K562 (cell line): ENCODE data around the gene SNRPB. TPM values are rescaled to one million over a fixed set of nuclear protein-coding genes. Genes with fewer than 3 reads are reported as not detected.

Experiments
- ATAC-seq: fragments of 200-7000 bp; cut with Tn5 transposase; 3 replicates; pipeline ENCODE4 v1.9.1; 2020; ENCODE audit warnings: moderate library complexity
- BruUV-seq: library from RNA; stranded (reverse); fragments of 400-500 nt; replicated peaks from 2 replicates; lab custom pipeline; 2021; lab: Mats Ljungman, UMichigan
- CTCF ChIA-PET: fragments of 300-600 bp; formaldehyde crosslinking; extraction: SDS; loops from one replicate; lab custom pipeline; 2021; ENCODE audit warnings: low intra/inter-chr PET ratio; lab: Yijun Ruan, JAX
- POLR2A ChIA-PET: fragments of 300-600, 350-650 bp; sonication (Branson Sonifier 250); formaldehyde crosslinking; extraction: SDS; loops from one replicate; lab custom pipeline; 2021; ENCODE audit warnings: antibody characterized with exemption, inconsistent platforms; lab: Yijun Ruan, JAX
- DNase-seq, 4 experiments: peaks; one replicate each; pipeline versions ENCODE4 v3.0.0 to v3.0.0-alpha.2; 2011 to 2018; ENCODE audit warnings: low spot score in 3 of 4, mixed read lengths in 3 of 4; ENCODE audit errors: extremely low read depth in 1 of 4
- FAIRE-seq: peaks from 2 replicates; lab custom pipeline; 2011; peaks lifted over from hg19 to GRCh38; lab: Jason Lieb, UNC
- H2AFZ ChIP-seq: 2 replicates; pipeline ENCODE4 v1.6.0; 2011; ENCODE audit warnings: low read depth, low read length, control low read depth, inconsistent platforms
- H3K27ac ChIP-seq: fragments of 200-600 bp; 3 replicates; pipeline ENCODE4 v1.8.0; 2011; ENCODE audit warnings: low read depth, mild to moderate bottlenecking, control low read depth, inconsistent platforms, low read length, moderate library complexity, mixed read lengths; ENCODE audit errors: extremely low read depth
- H3K27me3 ChIP-seq, 2 experiments: fragments of 300-600 bp in 1 of 2; 2 replicates in 1 of 2; 3 replicates in 1 of 2; pipeline versions ENCODE4 v1.6.0 to v1.8.0; 2011; ENCODE audit warnings: inconsistent platforms in 2 of 2, low read length in 2 of 2, mild to moderate bottlenecking in 1 of 2, mixed read lengths in 1 of 2, moderate library complexity in 1 of 2; ENCODE audit not compliant: control insufficient read depth in 2 of 2, insufficient read depth in 2 of 2
- H3K36me3 ChIP-seq: fragments of 300-600 bp; 3 replicates; pipeline ENCODE4 v1.8.0; 2011; ENCODE audit warnings: mild to moderate bottlenecking, low read length, inconsistent platforms; ENCODE audit not compliant: control insufficient read depth, insufficient read depth
- H3K4me1 ChIP-seq, 2 experiments: fragments of 200-600 bp in 1 of 2; replicated peaks in 1 of 2; 2 replicates in 1 of 2; 3 replicates in 1 of 2; pipeline versions ENCODE4 v1.5.1 to v1.8.0; 2011; ENCODE audit warnings: inconsistent platforms in 2 of 2, low read length in 2 of 2, mild to moderate bottlenecking in 1 of 2, mixed read lengths in 1 of 2, moderate library complexity in 1 of 2; ENCODE audit not compliant: control insufficient read depth in 2 of 2, insufficient read depth in 2 of 2
- H3K4me2 ChIP-seq: 2 replicates; pipeline ENCODE4 v1.6.1; 2011; ENCODE audit warnings: low read length, control low read depth, inconsistent platforms, mixed read lengths; ENCODE audit not compliant: insufficient read depth
- H3K4me3 ChIP-seq: fragments of 200-600 bp; sonication (generic), shearing (Covaris generic); 2 replicates; pipeline ENCODE4 v1.5.1; 2016; ENCODE audit warnings: control low read depth, inconsistent platforms
- H3K79me2 ChIP-seq: fragments of 200-600 bp; 3 replicates; pipeline ENCODE4 v1.8.0; 2011; ENCODE audit warnings: low read length, inconsistent platforms; ENCODE audit not compliant: control insufficient read depth, insufficient read depth
- H3K9ac ChIP-seq, 2 experiments: 2 replicates each; pipeline versions ENCODE4 v1.6.0 to v1.6.1; 2011; ENCODE audit warnings: low read depth in 2 of 2, low read length in 2 of 2, control low read depth in 1 of 2, inconsistent platforms in 1 of 2, mild to moderate bottlenecking in 1 of 2, mixed read lengths in 1 of 2; ENCODE audit not compliant: insufficient read depth in 1 of 2
- H3K9me1 ChIP-seq: one replicate; pipeline ENCODE4 v1.6.0; 2011; ENCODE audit warnings: inconsistent platforms, mild to moderate bottlenecking, low read length, moderate library complexity; ENCODE audit not compliant: control insufficient read depth, insufficient read depth
- H3K9me3 ChIP-seq: replicated peaks from 2 replicates; pipeline ENCODE4 v1.5.1; 2011; ENCODE audit warnings: low read depth, low read length, inconsistent platforms; ENCODE audit not compliant: control insufficient read depth, insufficient read depth
- H4K20me1 ChIP-seq: replicated peaks from 2 replicates; pipeline ENCODE4 v1.6.1; 2011; ENCODE audit warnings: low read length, inconsistent platforms, mixed read lengths; ENCODE audit not compliant: control insufficient read depth, insufficient read depth
- GATAD2A ChIP-seq: fragments of 450-650 bp; IDR thresholded peaks from 2 replicates; pipeline ENCODE4 v1.6.1; 2017
- NBN ChIP-seq: fragments of 450-650 bp; IDR thresholded peaks from 2 replicates; pipeline ENCODE4 v1.6.1; 2016; ENCODE audit warnings: low read depth, mild to moderate bottlenecking
- NRF1 ChIP-seq, 2 experiments: fragments of 450-650 bp; IDR thresholded peaks in 1 of 2; conservative IDR thresholded peaks in 1 of 2; 2 replicates each; pipeline ENCODE4 v1.6.1; 2014; ENCODE audit warnings: mild to moderate bottlenecking in 2 of 2
- PHF21A ChIP-seq: fragments of 450-650 bp; IDR thresholded peaks from 2 replicates; pipeline ENCODE4 v1.6.1; 2017; ENCODE audit warnings: low read depth, borderline replicate concordance
- SMAD2 ChIP-seq: fragments of 150-350 bp; IDR thresholded peaks from 2 replicates; pipeline ENCODE4 v1.6.1; 2014; ENCODE audit warnings: low read depth, mild to moderate bottlenecking, low read length
- SNIP1 ChIP-seq: fragments of 450-650 bp; IDR thresholded peaks from 2 replicates; pipeline ENCODE4 v1.7.1; 2017; ENCODE audit warnings: low read depth, mild to moderate bottlenecking
- WGBS: fragments of 100-300 bp; shearing (Covaris generic); methylation state at CpG from one replicate; pipeline ENCODE4 v1.1.6; 2016; ENCODE audit warnings: low coverage, mixed read lengths; ENCODE audit not compliant: insufficient coverage; ENCODE audit errors: missing lambda C conversion rate; 5-methylcytosine and 5-hydroxymethylcytosine counted together
- in situ Hi-C: fragments of 300-500 bp; cut with MboI; formaldehyde crosslinking; loops from 4 replicates; pipeline ENCODE4 v1.15.0; 2018; ENCODE audit warnings: inconsistent platforms, mixed read lengths
- intact Hi-C: fragments of 100-400 bp; cut with micrococcal nuclease; formaldehyde crosslinking; loops from 2 replicates; pipeline ENCODE4 v1.14.2; 2022
- polyA plus RNA-seq, 8 experiments: library from polyadenylated mRNA; depleted of rRNA in 4 of 8; stranded (reverse) in 5 of 8; unstranded in 3 of 8; fragments of >200 nt; fragmentation: Nextera tagmentation in 2 of 8; fragmentation: Illumina TruSeq in 1 of 8; extraction: Ambion mirVana in 2 of 8; extraction: Trizol in 1 of 8; gene quantifications; 2 replicates each; pipeline versions ENCODE4 v1.2.1 to v1.2.3, GENCODE V29; 2011 to 2014; ENCODE audit warnings: inconsistent platforms in 1 of 8, missing spikeins in 1 of 8
- total RNA-seq, 7 experiments: library from RNA; depleted of rRNA in 6 of 7; stranded (reverse); fragments of >200 nt in 6 of 7; fragmentation: Illumina TruSeq in 2 of 7; extraction: Trizol in 2 of 7; gene quantifications; 2 replicates each; pipeline versions ENCODE4 v1.2.1 to v1.2.3, GENCODE V29; 2011 to 2021; ENCODE audit warnings: low replicate concordance in 1 of 7
- TF ChIP-seq, protein P1 (sequence below): fragments of 450-650 bp; IDR thresholded peaks from 2 replicates; pipeline ENCODE4 v1.6.1; 2016; ENCODE audit warnings: antibody characterized with exemption
- TF ChIP-seq, protein P2 (sequence below): fragments of 450-650 bp; IDR thresholded peaks from 2 replicates; pipeline ENCODE4 v1.6.1; 2018; ENCODE audit not compliant: partially characterized antibody
- TF ChIP-seq, protein P3 (sequence below), 2 experiments: fragments of 250-450 bp in 1 of 2; fragments of 450-650 bp in 1 of 2; sonication (Bioruptor Pico) in 1 of 2; IDR thresholded peaks; 2 replicates each; pipeline versions ENCODE4 v1.6.1 to v1.8.0; 2016 to 2021; ENCODE audit warnings: mild to moderate bottlenecking in 2 of 2, moderate library complexity in 2 of 2, missing compliant biosample characterization in 1 of 2, missing genetic modification characterization in 1 of 2
- TF ChIP-seq, protein P4 (sequence below): sonication (generic); formaldehyde crosslinking; IDR thresholded peaks from 2 replicates; pipeline ENCODE4 v1.8.0; 2022; ENCODE audit warnings: missing genetic modification reagents, mild to moderate bottlenecking, borderline replicate concordance

Gene SNRPB
- total and polyA plus RNA-seq, 9 of the 15 experiments (the other 6 are each of a cell fraction or from before 2014, with no cell fraction given), result 13.1 to 615 (median 266) TPM

DNA sequence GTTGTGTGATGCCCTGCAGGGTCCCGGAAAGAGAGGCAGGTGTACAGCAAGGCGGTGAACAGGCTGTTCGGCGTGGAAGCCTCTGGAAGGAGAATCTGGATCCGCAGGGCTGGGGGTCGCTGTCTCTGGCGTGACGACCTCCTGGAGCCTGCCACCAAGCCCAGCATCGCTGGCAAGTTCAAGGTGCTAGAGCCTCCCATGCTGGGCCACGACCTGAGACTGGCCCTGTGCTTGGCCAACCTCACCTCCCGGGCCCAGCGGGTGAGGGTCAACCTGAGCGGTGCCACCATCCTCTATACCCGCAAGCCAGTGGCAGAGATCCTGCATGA lies 53.4 kb downstream of the SNRPB start (continued):
- TF ChIP-seq, protein P1, sequence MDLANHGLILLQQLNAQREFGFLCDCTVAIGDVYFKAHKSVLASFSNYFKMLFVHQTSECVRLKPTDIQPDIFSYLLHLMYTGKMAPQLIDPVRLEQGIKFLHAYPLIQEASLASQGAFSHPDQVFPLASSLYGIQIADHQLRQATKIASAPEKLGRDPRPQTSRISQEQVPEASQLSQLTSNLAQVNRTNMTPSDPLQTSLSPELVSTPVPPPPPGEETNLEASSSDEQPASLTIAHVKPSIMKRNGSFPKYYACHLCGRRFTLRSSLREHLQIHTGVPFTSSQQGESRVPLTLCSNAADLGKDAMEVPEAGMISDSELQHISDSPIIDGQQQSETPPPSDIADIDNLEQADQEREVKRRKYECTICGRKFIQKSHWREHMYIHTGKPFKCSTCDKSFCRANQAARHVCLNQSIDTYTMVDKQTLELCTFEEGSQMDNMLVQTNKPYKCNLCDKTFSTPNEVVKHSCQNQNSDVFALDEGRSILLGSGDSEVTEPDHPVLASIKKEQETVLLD, result no peak

DNA sequence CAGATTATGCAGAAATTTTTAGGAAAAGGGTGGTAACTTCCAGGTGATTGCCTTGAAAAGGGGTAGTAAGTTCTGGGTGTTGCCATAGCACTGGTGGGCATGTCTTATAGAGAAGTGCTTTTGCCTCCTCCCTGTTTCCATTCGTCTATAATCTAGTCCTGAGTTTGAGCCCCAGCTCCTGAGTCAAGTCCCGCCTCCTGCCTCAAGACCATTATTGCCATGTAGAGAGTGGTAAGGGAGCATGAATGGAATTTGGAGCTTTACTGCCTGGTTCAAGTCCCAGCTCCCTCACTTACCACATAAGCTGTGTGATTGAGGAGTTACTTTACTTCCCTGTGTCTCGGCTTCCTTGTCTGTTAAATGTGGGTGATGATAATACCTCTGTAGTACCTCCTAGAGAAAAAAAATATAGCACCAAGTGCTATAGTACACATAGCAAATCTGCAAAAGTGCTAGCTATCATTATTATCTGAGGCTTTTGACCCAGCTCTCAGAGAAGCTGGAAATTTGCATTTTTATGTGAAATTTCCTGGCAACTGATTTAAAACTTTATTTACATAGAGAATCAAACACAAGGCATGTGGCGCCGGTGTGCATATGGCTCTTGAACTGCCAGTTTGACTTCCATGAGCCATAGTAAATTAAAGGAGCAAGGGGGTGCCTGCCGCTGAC lies 53.9 kb downstream of the SNRPB start:
- Histone ChIP-seq H3K9ac (no peak overlapping the region), H3K4me2 (no peak overlapping the region), H3K9me1 (no peaks in the 10 kb centered on the region), H3K36me3 (no peaks in the 10 kb centered on the region), H3K79me2 (no peaks in the 10 kb centered on the region), H3K4me3 (no peak overlapping the region), H2AFZ (no peak overlapping the region), H3K4me1 (no peaks in the 10 kb centered on the region; a peak in 1 of 5 replicates), H3K27ac (no peak overlapping the region), H3K27me3 (peaks cover 0 to 22% of the 10 kb centered on the region in 2 experiments; a peak in 4 of 5 replicates), H3K9me3 (no peaks in the 10 kb centered on the region), H4K20me1 (no peaks in the 10 kb centered on the region; the same call in 1 of the 2 replicates)
- 7% methylated on average over 4 of the region's 6 CpGs for WGBS
- intact Hi-C loops (no loop called here), in situ Hi-C loops (no loop called here)
- no TSS peak for BruUV-seq
- DNase-seq, result no peak
- ChIA-PET CTCF (no interaction called here), POLR2A (no interaction called here)
- no peak for ATAC-seq
- FAIRE-seq, result no peak
- TF ChIP-seq NRF1 (conservative IDR thresholded peaks at IDR 0.05 in 1 of 2, IDR thresholded peaks at IDR 0.05 in 1 of 2) (no peak), SNIP1 (no peak), GATAD2A (no peak), PHF21A (no peak), NBN (no peak), SMAD2 (no peak)
- TF ChIP-seq, protein P2, sequence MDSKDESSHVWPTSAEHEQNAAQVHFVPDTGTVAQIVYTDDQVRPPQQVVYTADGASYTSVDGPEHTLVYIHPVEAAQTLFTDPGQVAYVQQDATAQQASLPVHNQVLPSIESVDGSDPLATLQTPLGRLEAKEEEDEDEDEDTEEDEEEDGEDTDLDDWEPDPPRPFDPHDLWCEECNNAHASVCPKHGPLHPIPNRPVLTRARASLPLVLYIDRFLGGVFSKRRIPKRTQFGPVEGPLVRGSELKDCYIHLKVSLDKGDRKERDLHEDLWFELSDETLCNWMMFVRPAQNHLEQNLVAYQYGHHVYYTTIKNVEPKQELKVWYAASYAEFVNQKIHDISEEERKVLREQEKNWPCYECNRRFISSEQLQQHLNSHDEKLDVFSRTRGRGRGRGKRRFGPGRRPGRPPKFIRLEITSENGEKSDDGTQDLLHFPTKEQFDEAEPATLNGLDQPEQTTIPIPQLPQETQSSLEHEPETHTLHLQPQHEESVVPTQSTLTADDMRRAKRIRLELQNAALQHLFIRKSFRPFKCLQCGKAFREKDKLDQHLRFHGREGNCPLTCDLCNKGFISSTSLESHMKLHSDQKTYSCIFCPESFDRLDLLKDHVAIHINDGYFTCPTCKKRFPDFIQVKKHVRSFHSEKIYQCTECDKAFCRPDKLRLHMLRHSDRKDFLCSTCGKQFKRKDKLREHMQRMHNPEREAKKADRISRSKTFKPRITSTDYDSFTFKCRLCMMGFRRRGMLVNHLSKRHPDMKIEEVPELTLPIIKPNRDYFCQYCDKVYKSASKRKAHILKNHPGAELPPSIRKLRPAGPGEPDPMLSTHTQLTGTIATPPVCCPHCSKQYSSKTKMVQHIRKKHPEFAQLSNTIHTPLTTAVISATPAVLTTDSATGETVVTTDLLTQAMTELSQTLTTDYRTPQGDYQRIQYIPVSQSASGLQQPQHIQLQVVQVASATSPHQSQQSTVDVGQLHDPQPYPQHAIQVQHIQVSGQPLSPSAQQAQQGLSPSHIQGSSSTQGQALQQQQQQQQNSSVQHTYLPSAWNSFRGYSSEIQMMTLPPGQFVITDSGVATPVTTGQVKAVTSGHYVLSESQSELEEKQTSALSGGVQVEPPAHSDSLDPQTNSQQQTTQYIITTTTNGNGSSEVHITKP, result no peak
- TF ChIP-seq, protein P3, sequence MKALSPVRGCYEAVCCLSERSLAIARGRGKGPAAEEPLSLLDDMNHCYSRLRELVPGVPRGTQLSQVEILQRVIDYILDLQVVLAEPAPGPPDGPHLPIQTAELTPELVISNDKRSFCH (CRISPR knock-in tag; IDR thresholded peaks at IDR 0.05), result no peak
- TF ChIP-seq, protein P3 (tag; IDR thresholded peaks at IDR 0.05), result no peak
- TF ChIP-seq, protein P4, sequence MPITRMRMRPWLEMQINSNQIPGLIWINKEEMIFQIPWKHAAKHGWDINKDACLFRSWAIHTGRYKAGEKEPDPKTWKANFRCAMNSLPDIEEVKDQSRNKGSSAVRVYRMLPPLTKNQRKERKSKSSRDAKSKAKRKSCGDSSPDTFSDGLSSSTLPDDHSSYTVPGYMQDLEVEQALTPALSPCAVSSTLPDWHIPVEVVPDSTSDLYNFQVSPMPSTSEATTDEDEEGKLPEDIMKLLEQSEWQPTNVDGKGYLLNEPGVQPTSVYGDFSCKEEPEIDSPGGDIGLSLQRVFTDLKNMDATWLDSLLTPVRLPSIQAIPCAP, result no peak
